Globus pallidus (tissue), 1 donor: ENCODE measurements around the gene GALNT2.
A peak's percentile ranks its signal among the peaks of the same experiment; 100 is the strongest.

Experiments used
- DNase-seq: peaks from one replicate; pipeline ENCODE4 v3.0.0-alpha.2; 2015; ENCODE audit warnings: low spot score

The GALNT2 gene

DNA sequence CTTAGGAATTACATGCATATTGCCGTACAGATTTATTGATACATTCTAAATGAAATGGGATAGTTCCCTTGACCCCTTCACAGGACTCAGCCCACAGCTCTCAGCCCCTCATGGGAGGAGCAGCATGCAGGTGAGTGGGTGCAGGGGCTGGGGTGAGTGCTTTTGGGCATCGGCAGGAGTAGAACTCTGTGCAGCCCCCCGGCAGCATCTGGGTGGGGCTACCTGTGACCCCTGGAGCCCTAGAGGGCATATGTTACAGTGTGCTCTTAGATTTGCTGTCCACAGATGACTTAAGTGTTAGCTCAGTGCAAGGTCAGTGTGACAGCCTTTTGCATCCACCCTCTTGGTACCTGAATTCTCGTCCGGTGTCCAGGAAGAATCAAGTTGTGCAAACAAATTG is 120.3 kb downstream of the GALNT2 start:
- no peak for DNase-seq

DNA sequence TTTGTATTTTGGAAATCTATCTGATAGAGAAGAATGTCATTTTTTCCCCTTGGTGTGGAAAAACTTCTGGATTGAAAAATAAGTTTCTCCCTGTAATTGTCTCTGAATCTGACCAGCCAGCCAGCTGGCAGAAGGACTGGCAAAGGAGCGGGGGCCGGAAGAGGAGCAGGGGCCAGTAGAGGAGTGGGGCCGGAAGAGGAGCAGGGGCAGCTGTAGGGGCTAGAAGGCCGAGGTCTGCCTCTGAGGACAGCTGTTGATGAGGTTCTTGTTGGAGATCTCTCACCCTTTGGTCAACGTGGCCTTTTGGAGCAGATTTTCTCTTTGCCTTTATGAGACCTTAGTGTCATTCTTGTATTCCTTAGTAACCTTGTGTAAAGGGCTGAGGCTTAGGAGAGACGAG is 121.8 kb downstream of the GALNT2 start:
- no peak for DNase-seq

DNA sequence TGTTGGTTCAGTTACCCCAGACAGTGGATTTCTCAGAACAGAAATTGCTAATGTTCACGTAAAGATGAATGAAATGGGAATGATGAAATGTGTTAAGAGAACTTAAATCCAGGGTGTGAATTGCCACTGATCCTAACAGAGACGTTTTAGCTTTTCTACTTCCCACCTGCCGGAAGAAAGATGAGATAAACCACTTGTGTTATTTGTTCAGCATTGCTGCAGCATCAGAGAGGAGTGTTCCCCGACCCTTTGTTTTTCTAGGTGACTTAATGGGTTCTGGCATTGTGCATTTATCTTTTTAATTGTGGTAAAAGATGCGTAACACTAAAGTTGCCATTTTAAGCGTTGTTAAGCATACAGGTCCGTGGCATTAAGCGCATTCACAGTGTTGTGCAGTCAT is 122.3 kb downstream of the GALNT2 start:
- DNase-seq: no peak

DNA sequence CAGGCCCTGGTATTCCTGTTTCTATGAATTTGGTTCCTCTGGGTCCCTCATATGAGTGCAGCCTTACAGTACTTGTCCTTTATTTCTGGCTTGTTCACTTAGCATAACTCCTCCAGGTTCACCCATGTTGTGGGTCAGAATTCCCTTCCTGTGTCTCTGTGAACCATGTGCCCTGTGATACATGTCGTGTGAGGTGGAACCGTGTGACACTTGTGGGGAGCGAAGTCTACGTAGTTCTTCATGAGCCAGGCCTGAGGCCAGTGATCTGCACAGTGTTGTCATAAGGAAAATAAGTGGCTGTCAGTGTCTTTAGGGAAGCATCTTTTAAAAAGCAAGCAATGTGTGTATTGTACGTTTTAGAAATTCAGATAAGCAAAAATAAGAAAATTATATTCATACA is 122.8 kb downstream of the GALNT2 start:
- no peak for DNase-seq

DNA sequence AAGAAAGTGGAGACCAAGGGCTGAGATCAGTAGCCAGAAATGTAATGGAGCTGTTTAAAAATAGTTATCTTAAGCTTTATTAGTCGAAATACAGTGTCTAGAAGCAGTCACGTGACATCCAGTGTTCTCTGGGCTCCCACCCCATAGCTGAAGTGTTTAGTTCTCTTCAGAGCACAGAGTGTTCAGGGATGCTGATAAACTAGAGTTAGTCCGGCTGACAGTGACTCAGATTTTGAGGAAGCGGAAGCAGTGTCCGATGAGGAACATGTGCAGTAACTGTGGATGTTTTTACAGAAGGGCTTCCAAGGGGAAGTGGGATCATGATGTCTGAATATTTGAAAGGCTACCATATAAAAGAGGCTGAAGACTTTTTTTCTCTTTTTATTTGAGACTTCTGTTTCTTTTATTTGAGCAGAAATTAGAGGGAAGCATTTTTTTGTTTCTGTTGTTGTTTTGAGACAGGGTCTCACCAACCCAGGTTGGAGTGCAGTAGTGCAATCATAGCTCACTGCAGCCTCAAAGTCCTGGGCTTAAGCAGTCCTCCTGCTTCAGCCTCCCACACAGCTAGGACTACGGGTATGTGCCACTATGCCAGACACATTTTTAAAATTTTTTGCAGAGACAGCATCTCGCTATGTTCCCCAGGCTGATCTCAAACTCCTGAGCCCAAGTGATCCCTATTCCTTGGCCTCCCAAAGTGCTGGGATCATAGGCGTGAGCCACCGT is 124.2 kb downstream of the GALNT2 start:
- DNase-seq: peak; percentile 74

DNA sequence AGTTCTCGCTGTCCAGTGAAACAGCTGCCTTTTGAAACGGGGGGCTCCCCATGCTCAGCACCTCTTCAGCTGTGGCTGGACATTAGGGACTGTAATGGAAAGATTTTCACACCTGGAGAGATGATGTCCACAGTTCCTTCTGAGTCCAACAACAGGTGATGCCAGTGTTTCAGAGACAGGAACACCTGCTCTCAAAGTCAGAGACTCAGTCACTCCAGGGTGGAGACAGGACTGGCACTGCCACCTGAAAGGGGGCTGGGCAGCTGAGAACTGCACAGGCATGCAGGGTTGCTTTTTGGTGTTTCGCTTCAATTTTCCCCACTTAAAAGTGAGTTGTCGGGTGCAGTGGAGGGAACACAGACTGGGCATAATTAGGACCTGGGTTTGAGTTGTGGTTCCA is 124.8 kb downstream of the GALNT2 start:
- DNase-seq: no peak

DNA sequence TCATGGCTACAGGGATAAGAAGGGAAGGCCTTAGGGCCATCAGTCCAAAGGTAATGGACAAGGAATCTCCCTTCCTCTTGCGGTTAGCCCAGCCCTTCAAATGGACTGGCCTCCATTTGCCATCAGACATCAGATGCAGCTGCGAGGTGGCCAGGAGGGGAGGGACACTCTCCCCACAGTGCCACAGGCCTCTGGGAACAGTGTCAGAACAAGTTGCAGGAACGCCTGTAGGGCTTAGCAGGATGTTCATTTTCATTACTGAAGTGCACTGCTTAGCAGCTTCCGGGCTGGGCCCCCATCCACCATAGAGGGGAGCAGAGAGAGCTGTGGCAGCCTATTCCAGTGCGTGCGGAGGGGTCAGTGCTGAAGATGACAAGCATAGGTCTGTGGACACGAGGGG is 127.5 kb downstream of the GALNT2 start:
- no peak for DNase-seq

DNA sequence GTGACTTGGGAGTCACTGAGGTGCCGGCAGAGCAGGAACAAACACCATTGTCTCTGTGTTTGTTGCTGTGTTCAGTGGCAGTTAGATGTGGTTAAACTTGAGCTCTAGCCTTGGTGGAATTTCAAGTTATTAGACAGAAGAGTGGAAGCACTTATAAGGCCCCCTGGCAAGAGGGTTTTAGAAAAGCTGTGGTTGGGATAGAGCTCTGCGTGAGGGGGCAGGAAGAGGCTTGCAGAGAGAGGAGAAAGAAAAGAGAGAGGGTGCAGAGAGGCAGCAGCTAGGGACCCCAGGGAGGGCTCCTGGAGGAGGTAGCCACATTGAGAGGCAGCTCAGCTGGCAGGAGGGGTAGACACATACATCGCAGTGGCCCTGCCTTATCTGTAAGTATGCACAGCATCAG is 128.2 kb downstream of the GALNT2 start:
- DNase-seq: no peak

DNA sequence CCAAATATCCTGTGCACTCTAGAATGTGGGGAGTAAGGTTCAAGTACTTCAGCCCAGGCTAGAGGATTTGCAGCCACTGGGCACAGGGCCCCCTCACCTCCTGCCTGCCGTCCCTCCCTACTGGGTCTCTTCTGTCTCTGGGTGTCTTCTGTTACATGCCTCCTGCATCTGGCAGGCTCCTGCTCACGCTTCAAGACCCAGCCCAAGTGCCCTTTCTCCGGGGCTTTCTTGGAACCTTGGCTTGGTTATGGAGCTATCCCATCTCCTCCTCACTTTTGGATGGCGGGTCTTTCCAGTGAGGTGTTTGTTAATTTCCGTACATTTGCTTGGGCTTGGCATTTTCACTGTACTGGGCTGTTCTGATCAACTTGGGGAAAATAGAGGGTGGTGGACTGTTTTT is 129.0 kb downstream of the GALNT2 start:
- no peak for DNase-seq

DNA sequence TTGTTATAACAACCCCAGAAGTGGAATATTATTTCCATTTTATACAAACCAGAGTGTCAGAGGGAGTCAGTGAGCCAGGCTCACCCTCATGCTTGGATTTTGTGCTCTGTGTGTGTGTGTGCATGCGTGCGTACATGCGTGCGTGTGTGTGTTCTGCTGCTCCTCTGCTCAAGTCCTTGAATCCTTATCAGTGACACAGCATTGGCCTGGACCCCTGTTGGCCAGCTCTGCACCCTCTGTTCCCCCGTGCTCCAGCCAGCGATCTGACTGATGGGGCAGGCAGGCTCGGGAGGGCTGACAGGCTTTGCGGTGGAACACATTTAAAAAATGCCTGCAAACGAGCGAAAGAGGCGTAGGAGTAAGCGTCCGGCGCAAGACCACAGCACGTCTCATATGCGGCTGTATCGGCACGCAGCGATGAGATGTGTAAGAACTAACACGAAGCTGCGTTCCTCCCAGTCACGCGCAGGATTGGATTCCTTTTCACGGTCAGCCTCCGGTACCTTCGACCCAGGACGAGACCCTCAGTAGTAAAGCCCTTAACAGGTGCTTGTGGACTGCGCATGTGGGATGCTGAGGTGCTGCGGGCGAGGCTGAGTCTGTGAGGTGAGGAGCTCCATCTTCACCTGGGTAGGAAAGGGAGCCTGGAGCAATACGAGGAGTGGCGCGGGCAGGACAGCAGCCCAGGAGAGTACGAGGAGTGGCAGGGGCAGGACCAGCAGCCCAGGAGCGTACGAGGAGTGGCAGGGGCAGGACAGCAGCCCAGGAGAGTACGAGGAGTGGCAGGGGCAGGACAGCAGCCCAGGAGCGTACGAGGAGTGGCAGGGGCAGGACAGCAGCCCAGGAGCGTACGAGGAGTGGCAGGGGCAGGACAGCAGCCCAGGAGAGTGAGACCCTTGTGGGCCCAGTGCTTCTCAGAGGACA is 130.9 kb downstream of the GALNT2 start:
- DNase-seq: no peak

DNA sequence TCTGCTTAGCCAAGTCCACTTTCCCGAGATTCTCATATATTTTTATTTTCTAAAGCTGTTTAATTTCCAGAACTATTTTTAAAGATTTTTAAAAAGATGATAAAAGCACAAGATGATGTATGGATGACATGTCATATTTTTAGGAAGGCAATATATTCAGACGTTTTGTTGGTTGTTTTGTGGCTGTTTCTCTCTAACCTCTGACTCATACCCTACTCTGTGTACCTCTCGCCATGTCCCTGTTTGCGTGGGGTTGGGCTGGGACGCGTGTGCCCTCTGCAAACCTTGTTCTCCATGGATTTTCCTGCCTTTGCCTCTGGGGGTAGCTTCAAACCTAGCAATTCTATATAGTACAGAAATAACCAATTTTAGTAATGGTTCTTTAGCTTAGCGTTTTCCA is 132.0 kb downstream of the GALNT2 start:
- DNase-seq: no peak

DNA sequence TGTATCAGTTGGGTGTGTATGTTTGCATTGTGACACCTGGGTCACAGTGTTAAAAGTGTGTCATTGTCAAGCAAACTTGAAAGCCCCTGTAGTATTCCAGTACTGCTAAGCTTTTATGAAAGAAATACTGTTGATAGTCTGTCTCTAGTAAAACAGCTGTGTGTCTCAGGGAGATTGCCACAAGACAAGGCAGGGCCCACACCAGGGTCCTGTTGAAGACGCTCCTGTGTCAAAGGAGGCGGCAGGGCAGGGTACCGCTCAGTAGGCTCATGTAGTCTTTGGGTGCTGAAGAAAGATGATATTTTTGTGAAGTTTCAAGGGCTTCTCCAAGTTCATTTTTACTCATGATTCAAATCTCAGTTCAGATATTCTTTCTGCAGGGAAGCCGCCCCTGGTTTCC is 132.5 kb downstream of the GALNT2 start:
- DNase-seq: no peak

DNA sequence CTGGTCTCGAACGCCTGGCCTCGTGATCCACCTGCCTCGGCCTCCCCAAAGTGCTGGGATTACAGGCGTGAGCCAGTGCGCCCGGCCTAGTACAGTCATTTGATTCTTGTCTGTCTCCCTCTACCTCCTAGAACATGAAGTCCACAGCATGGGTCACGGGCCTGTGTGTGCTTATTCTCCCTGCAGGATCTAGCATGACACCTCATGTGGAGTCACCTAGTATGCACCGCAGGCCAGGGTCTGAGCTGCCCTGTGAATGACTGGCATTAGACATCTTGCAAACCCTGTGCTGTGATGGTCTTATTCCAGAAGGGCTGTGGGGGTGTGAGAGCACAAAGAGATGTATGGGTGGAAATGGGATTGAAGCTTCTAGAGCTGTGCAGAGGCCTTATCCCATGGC is 133.2 kb downstream of the GALNT2 start:
- no peak for DNase-seq

DNA sequence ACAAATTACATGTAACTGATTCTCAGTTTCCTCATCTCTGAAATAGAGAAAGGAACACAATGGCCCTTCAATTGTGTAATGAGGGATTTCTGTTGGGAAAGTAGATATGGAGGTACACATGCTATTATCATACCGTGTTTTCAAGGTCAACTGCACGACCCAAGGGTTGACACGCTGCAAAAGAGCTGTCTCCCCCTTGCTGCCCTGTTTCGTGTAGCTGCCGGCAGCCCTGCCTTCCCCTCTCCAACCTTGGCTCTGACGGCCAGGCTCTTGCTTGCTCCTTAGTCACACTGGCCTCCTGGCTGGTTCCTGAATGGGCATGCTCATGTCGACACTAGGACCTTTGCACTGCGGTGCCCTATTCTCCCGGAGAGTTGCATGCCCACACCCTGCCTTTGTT is 134.4 kb downstream of the GALNT2 start:
- no peak for DNase-seq

DNA sequence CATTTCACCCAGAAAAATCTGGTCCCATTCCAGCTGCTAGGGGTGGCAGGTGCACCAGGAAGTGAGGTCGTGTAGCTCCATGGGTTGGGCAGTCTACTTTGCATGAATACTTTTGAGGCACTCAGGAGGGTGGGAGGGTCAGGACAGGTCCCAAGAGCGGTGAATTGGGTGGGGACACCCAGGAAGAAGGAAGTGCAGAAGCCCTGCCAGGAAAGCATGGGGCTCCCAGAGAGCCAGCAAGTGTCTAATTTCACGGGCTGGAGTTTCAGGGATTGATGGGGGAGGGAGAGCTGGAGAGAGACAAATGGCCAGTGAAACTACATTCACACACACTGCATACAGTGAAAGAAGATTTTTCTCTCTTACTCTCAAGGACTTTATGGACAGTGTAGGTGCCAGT is 137.8 kb downstream of the GALNT2 start:
- no peak for DNase-seq

DNA sequence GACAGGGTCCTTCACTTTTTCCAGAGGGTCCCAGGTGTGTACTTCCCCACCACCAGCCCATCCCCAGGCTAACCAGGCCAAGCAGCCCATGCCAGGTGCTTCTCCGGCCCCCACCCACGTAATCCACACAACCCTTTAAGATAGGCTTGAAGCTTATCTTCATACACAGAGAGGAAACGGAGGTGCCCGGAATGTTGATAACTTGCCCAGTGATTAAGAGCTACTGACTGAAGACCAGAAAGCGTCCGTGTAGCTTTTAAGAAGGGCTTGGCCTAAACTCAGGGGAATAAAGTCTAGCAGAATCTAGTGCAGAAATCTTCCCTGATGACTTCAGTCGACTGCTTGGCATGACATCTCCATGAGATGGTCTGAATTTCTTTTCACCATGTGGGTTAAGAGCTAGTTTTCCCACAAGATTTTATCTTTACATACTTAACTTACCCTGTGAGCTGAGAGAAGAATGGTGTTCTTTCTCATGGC is 138.7 kb downstream of the GALNT2 start:
- no peak for DNase-seq

DNA sequence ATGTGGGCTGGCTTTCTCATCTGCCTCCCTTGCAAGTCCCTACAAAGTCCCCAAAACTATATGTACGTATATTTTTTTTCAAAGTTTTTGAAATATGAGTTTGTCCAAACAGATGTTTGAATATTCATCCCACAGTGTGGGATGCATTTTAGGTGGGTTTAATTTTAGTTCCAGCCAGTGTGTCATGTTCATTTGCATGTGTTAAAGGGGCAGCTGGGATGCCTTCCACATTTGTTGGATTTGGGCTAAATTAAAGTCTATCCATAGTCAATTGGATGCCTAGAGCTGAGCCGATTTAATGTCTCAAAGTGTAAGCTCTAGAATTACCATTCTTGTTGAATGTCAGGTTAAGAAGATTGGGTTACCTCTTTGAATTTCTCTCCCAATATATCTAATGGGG is 139.2 kb downstream of the GALNT2 start:
- DNase-seq: no peak

DNA sequence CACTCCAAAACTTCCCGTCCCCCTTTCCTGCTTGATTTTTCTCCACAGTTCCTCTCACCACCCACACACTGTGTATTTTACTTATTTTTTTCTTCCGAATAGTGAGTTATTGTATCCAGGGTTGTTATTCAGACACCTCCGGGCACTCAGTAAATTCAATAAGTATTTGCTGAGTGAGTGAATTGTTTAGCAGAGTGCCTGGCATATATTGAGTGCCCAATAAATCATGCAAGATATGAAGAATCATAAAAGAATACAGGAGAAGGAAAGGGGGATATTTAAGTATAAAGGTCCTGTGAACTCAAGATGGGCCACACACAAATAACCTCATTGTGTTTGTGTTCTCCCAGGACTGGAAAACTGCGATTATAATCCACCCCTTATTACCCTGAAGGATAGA is 139.9 kb downstream of the GALNT2 start:
- DNase-seq: no peak

DNA sequence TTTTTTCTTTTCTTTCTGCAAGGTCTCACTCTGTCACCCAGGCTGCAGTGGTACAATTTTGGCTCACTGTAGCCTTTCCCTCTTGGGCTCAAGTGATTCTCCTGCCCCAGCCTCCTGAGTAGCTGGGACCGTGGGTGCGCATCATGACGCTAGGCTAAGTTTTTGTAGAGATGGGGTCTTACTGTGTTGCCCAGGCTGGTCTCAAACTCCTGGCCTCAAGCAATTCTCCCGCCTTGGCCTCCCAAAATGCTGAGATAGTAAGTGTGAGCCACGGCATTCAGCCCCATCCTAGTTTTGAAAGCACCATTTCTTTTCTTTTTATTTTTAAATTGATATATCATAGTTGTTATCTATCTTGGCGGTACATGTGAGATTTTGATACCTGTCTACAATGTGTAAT is 140.6 kb downstream of the GALNT2 start:
- DNase-seq: no peak

DNA sequence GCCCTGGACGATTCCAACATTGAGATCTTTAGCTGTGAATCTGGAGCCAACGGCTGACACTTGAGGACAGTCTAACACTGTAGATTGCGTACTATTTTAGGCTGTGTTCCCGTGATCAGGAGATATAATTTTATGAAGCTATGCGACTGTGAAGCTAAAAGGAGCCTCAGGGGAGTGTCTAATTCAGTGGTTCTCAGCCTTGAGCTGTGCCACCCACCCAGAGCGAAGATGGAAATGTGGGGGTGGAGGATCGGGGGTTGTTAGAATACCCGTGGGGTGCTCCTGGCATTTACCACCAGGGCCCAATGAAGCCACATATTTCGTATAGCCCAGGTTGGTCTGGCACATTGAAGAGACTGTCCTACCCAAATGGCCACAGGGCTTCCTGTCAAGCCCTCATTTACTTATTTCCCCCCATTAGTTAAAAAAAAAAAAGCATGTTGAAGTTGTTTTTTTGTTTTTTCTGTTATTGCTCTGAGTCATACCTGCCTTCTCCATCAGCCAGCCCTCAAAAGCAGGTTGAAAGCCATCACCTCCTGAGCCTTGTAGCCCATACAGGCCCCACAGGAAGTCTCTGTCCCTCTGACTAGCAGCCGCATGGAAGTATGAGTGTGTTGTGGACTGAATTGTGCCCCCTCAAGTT is 141.7 kb downstream of the GALNT2 start:
- DNase-seq: no peak

DNA sequence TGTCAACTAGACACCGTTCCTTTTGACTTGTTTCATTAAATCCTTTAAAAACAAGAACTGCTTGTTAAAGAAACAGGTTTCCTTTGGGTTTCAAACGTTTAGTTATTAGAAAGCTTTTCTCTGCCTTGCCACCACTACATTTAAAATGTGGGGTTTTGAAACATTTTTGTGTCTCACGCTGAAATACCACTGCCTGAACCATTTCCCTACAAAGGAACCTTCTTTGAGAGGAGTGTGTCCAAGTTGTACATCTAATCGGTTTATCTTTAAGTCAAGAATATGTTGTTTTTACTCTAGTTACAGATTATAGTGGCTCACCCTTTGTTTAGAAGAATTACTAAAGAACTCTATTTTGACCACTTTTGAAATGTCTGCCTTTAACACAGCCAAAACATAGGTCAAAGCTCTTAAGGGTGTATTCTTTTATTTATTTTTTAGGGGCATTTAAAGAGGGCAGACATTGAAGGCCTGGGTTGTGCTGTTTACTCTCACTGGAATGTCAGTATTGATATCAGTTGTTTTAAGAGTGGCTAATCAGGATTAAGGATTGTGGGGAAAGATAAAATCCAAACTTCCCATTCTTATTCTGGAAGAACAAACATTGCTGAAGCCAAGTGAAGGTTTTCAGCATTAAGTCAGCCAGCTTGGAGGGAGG is 143.4 kb downstream of the GALNT2 start:
- DNase-seq: no peak

DNA sequence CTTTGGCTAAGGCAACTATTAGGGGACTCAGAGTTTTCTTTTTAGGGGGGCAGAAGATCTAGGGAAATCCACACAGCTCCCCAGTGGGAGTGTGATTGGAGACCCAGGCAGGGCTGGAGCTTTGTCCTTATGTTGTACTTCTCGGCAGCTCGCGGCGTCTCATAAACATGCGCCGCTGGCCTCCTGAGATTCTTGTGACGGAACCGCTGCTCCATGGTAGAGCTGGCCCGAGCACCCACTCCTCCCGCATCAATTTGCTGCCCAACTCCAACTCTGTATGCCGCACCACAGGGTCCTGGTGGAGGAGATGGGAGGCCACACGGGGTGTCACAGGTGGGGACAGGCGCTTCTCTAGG is 143.9 kb downstream of the GALNT2 start:
- DNase-seq: no peak
